Activated CD4-positive, alpha-beta T cell treated with anti-CD3 and anti-CD28 coated beads, Interleukin-10, Interleukin-2, amounts not matched to agents 100 ng/mL and 50 ng/mL, durations not matched to agents 16 hours and 8 hours (primary cell): ENCODE measurements around the gene TSPEAR.

Source experiments
- DNase-seq: peaks from one replicate; pipeline ENCODE4 v3.0.0-alpha.2; 2020

Gene TSPEAR

DNA sequence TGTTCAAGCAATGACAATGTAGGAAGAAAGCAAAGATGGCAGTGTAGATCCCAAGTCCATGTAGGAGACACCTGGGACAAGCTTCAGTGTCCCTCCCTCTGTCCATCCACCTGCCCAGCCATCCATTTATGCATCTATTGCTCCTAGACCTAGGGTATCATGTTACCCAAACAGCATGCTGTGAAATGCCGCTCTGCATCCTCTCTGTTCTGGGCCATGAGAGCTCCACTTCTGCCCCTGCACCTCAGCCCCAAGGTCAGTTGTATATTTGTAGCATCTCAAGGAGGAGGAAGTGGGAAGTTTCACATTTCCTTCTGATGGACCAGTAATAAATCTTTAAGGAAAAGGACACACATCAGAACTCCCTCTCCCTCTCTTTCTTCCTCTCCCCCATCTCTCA lies 27.9 kb upstream of the TSPEAR start:
- DNase-seq: no peak

GRCh38 chr21:44738621-44739020 lies 27.2 kb upstream of the TSPEAR start:
- DNase-seq: no peak

DNA sequence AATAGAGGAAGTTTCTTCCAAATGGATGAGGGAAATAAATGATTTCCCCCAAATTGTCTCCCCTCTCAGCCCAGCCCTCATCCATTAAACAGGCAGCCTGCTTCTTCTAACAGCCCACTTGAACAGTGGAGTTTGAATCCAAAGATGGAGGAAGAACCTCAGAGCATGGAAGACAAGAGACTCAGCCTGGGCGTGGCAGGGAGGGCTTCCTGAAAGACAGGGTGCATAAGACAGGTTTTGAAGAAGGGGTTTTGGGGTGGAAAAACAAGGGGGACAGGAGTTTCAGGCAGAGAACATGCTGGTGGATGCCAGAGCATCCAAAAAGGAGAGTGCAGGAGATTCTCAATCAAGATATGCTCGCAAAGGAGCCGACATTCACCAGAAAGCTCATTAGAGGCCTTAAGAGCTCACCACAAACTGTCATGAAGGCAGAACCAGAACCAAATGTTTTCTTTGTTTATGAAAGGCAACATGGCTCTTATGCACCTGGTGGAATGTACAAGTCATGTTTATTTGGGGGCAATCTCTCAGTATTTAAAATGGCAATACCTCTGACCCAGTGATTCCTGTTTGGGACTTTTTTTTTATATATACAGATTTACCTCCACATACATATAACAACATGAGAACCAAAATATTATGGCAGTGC lies 26.5 kb upstream of the TSPEAR start:
- no peak for DNase-seq

DNA sequence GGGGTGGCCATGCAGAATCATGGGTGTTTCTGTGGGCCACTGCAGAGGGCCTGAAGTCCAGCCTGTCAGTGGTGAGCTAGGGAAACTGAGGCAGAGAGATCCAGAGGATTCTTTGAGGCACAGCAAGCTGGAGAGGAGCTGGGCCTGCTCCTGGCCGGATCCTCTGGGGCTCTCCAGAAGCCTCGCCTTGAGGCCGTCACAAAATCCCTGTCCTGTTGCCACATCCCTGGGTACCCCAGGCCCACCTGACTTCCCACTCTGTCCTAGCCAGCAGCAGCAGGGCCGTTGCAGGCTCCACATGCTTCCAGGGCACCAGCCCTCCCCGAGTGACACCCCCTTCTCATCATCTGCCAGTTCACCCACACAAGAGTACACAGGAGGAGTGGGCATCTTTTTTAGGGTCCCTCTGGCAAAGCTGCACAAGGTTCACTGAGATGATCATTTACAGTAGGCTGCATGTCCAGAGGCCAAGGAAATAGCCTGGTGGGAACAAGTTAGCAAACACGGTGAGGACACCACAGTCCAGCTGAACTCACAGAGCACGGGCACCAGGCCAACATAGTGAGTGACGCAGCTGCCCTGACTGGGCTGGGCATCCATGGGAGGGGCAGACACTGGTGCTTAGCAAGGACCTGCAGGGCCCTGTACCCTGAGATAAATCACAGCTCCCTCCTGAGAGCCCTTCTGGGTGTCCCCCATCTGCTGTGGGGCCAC lies 25.1 kb upstream of the TSPEAR start:
- no peak for DNase-seq

DNA sequence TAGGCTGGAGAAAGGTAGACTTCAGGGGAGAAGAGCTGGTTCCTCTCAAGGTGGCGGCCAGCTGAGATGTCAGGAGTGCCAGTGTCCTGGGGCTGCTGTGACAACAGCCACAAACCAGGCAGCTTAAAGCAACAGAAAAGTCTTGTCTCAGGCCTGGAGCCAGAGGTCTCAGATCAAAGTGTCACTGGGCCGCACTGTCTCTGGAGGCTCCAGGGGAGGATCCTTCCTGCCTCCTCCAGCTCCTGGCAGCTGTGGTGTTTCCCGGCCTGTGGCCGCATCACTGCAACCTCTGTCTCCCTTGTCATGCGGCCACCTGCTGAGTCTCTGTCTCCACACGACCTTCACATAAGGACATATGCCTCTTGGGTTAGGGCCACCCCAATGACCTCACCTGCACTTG lies 24.4 kb upstream of the TSPEAR start:
- no peak for DNase-seq

DNA sequence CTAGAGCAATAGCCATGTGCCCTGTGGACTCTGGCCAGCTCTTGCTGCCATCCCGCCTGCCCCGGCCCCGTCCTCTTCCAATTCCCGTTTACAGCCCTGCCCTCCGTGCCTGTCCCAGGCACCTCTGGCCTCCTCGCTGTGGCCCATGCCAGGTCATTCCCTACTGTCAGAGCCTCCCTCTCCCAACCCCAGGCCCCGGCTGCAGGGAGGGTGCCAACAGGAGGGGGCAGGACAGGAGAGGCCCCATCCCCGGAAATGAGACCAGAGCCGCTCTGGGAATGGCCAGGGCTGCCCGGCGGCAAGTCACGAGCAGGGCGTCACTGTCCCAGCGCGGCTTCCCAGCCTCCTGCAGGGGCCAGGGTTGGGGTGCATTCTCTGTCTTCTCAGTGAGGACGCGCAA lies 23.5 kb upstream of the TSPEAR start:
- no peak for DNase-seq

- DNase-seq: no peak
These were observed 22.8 kb upstream of the TSPEAR start for GRCh38 chr21:44734026-44734745.

- no peak for DNase-seq
These were observed 21.6 kb upstream of the TSPEAR start for GRCh38 chr21:44732956-44733355.

GRCh38 chr21:44732263-44732662 lies 20.9 kb upstream of the TSPEAR start:
- no peak for DNase-seq

GRCh38 chr21:44730951-44731579 lies 19.7 kb upstream of the TSPEAR start:
- DNase-seq: no peak

GRCh38 chr21:44730028-44730395 lies 18.6 kb upstream of the TSPEAR start:
- DNase-seq: no peak

DNA sequence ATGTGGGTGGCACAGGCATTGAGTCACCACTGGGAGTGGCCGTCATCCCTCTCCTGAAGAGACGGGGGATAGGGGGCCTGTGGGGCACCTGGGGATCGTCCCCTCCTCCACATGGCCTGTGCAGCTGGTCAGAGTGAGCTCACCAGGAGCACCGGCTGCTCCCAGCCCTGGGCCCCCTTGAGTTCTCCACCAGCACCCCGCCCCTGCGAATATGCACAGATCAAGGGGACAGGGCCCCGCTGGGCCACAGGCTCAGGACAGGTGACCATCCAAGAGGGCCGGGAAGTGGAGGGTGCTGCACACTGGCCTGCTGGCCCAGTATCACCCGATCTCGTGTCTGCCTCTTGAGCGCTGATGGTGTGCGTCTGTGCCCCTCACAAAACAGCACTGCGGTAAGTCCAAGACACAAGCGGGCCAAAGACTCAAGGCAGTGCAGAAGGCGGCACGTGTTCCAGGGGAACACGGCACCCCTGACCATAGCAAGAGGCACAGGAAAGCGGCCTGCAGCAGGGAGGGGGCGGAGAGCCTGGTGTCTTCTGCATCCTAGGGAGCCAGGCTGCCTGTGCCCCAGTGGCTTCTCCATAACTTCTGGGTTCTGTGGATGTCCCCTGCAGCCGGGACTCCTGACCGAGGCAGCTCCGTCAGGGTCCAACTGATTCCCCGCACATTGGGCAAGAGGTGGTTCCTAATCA lies 18.1 kb upstream of the TSPEAR start:
- DNase-seq: no peak

DNA sequence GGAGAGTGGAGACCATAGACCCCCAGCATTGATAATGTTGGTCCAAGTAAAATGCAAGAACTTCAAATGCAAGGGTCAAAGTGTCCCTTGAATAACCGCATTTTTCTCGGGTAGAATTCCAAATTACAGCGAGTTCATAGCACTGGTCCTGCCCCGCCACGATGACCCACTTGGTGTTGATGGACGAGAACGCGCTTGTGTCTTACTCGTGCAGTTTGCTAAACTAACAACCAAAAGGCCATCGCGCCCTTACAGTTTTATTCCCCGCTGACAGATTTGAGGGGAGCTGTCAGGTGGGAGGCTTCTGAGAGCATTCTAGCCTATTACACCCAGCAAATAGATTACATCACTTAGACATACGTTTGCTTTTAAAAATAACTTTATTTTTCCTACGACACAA lies 17.3 kb upstream of the TSPEAR start:
- DNase-seq: no peak

GRCh38 chr21:44727757-44728156 lies 16.4 kb upstream of the TSPEAR start:
- no peak for DNase-seq

- no peak for DNase-seq
These were observed 15.9 kb upstream of the TSPEAR start for GRCh38 chr21:44727321-44727720.

- DNase-seq: no peak
These were observed 15.5 kb upstream of the TSPEAR start for GRCh38 chr21:44726826-44727225.

- no peak for DNase-seq
These were observed 13.6 kb upstream of the TSPEAR start for GRCh38 chr21:44724926-44725325.

GRCh38 chr21:44724196-44724595 lies 12.8 kb upstream of the TSPEAR start:
- DNase-seq: no peak

DNA sequence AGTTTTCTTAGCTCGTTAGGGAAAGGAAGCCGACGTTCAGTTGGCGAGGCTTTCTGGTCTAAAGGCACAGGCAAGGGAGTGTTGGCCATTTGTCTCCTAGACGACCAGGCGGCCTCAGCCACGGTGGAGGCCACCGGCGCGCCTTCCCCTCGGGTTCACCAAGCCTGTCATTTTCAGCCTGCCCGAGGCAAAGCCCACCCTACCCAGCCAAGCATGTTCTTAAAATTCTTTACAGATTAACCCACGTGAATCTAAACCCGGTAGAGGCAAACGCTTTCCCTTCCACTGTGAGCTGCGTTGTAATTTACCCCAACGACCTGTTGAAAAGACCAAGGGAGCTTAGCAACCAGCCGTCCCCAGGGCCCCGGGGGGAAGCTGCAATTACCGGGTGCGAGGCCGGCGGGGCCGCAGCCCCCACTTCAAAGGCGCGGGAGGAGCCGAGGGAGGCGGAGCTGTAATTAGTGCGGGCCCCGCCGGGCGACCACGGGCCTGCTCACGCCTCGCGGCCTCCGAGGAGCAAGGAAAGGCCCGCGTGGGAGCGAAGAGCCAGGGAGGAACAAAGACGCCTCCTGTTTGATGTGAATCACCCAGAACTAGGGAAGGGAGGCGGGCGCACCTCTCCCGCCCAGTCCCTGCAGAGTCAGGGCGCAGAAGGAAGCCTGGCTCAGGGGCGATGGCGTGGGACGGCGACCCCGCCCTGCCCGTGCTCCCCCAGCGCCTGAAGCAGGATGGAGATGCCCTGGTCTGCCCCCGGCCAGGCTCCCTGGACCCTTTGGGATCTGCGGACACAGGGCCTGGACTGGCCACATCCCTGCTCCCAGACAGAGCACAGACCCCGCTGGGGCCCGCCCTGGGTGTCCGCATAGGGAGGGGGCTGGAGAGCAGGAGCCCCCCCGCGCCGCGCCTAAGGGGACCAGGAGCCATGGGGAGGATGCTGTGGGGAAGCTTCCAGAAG lies 12.1 kb upstream of the TSPEAR start:
- no peak for DNase-seq

DNA sequence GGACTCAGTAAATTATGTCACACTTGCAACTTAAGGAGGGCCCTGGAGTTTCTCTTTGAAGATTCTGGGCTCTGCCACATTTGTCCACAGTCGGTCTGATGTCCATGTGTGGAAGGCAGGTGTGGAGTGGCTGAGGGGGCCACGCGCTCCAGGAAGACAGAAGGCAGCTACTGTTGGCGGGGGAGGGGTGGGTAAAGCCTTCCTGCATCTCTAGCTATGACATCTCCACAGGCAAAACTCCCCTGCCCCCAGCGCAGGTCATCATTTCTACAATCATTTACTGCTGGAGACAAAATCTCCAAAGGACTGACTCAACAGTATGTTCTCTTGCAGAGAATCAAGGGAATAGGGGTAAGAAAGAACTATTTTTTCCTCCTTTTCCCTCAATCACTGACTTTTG lies 11.4 kb upstream of the TSPEAR start:
- DNase-seq: no peak

GRCh38 chr21:44720170-44720569 lies 8.8 kb upstream of the TSPEAR start:
- DNase-seq: no peak

GRCh38 chr21:44718571-44718970 lies 7.2 kb upstream of the TSPEAR start:
- no peak for DNase-seq
